Calu3 (cell line): Measurements from ENCODE around the gene PAX4. TPM values are rescaled to one million over a fixed set of nuclear protein-coding genes. Genes with fewer than 3 reads are reported as not detected.

Experiments used
- BruUV-seq: library from RNA; stranded (reverse); fragments of 400-500 nt; replicated peaks from 2 replicates; lab custom pipeline; 2021; lab: Mats Ljungman, UMichigan
- CTCF ChIA-PET: fragments of 300-600 bp; sonication (Branson Sonifier 250); formaldehyde crosslinking; loops from one replicate; lab custom pipeline; 2022; ENCODE audit warnings: antibody characterized with exemption; lab: Charles Lee
- DNase-seq: peaks from one replicate; pipeline ENCODE4 v3.0.0; 2022
- H3K27ac Mint-ChIP-seq: one replicate; pipeline ENCODE4 v1.8.0; 2022; ENCODE audit warnings: mixed read lengths; ENCODE audit not compliant: unreplicated experiment
- H3K27me3 Mint-ChIP-seq: one replicate; pipeline ENCODE4 v1.8.0; 2022; ENCODE audit warnings: mixed read lengths; ENCODE audit not compliant: unreplicated experiment
- H3K36me3 Mint-ChIP-seq: one replicate; pipeline ENCODE4 v1.8.0; 2022; ENCODE audit warnings: mild to moderate bottlenecking, moderate library complexity, mixed read lengths; ENCODE audit not compliant: insufficient read depth, unreplicated experiment
- H3K4me1 Mint-ChIP-seq: one replicate; pipeline ENCODE4 v1.8.0; 2022; ENCODE audit warnings: mild to moderate bottlenecking, low read depth, mixed read lengths; ENCODE audit not compliant: unreplicated experiment
- H3K4me3 Mint-ChIP-seq: one replicate; pipeline ENCODE4 v1.8.0; 2022; ENCODE audit warnings: mild to moderate bottlenecking, low read depth, moderate library complexity, mixed read lengths; ENCODE audit not compliant: unreplicated experiment
- H3K9me3 Mint-ChIP-seq: one replicate; pipeline ENCODE4 v1.8.0; 2022; ENCODE audit warnings: low read depth, mixed read lengths; ENCODE audit not compliant: unreplicated experiment
- CTCF ChIP-seq: fragments of 200-600 bp; IDR thresholded peaks from one replicate; pipeline ENCODE4 v1.8.0; 2022; ENCODE audit warnings: antibody characterized with exemption; ENCODE audit not compliant: unreplicated experiment
- intact Hi-C: fragments of 100-400 bp; cut with micrococcal nuclease; formaldehyde crosslinking; loops from one replicate; pipeline ENCODE4 v1.10.0; 2022; ENCODE audit not compliant: unreplicated experiment
- total RNA-seq: library from RNA; stranded (reverse); gene quantifications from 2 replicates; pipeline ENCODE4 v1.2.3, GENCODE V29; 2022

Gene PAX4
- total RNA-seq, 1 experiment from 2014 or later: not detected

DNA sequence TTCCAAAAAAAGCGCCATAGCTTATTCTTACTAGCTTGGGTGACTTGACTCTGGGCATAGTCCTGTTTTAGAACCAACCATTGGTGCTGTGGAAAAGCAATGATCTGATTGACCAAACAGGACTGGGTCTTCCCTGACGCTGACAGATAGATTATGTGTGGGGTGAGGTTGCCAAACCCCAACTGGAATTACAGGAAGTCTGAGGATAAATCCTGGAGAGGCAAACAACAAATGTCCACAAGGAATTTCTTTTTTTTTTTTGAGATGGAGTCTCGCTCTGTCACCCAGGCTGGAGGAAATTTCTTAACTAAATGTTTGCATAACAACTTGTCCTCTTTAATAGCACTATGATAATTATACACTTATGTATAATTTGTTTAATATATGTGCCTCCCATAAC is 51.7 kb downstream of the PAX4 start:
- BruUV-seq: no TSS peak
- Mint-ChIP-seq H3K4me1 (no peaks in the 10 kb centered on the region), H3K27ac (no peak overlapping the region), H3K36me3 (no peaks in the 10 kb centered on the region), H3K9me3 (peaks cover 10% of the 10 kb centered on the region), H3K27me3 (peaks cover 20% of the 10 kb centered on the region), H3K4me3 (no peak overlapping the region)
- no peak for TF ChIP-seq CTCF
- no peak for DNase-seq
- intact Hi-C loops: no loop called here
- CTCF ChIA-PET: no interaction called here

Other genes with a start within 250 kb of the PAX4 start
- gene ZNF800, start 225.4 kb downstream of the PAX4 start, total RNA-seq: 33.2 and 36.5 TPM in 2 replicates
- gene GCC1, start 32.5 kb downstream of the PAX4 start, total RNA-seq: 22.0 and 22.5 TPM in 2 replicates
- 102 and 105 TPM in 2 replicates for gene ARF5, start 29.7 kb downstream of the PAX4 start, total RNA-seq
- 0.56 TPM in 1 of 2 replicates, not detected in the other for gene FSCN3, start 24.4 kb downstream of the PAX4 start, total RNA-seq
- 205 and 206 TPM in 2 replicates for gene SND1, start 34.1 kb upstream of the PAX4 start, total RNA-seq